Mesenchymal stem cell (in vitro differentiated cells and primary cell): ENCODE measurements around the gene RCHY1.

Experiments
- DNase-seq: peaks from one replicate; pipeline ENCODE4 v3.0.0-alpha.2; 2013
- H2AFZ ChIP-seq: one replicate; pipeline ENCODE4 v1.6.1; 2013; ENCODE audit warnings: low read depth, mild to moderate bottlenecking, control low read depth, inconsistent platforms, low read length, moderate library complexity
- H2AK5ac ChIP-seq: 2 replicates; pipeline ENCODE4 v1.6.1; 2013; ENCODE audit warnings: low read length, moderate library complexity, mild to moderate bottlenecking, inconsistent platforms; ENCODE audit not compliant: severe bottlenecking
- H2BK120ac ChIP-seq: one replicate; pipeline ENCODE4 v1.6.1; 2013; ENCODE audit warnings: low read depth, mild to moderate bottlenecking, inconsistent platforms, low read length, moderate library complexity
- H2BK12ac ChIP-seq, 2 experiments: one replicate each; pipeline ENCODE4 v1.6.1; 2013; ENCODE audit warnings: inconsistent platforms in 2 of 2, low read length in 2 of 2, mild to moderate bottlenecking in 2 of 2, moderate library complexity in 2 of 2, control low read depth in 1 of 2
- H2BK15ac ChIP-seq: one replicate; pipeline ENCODE4 v1.6.1; 2013; ENCODE audit warnings: mild to moderate bottlenecking, low read depth, inconsistent platforms; ENCODE audit not compliant: poor library complexity, severe bottlenecking
- H2BK5ac ChIP-seq: 2 replicates; pipeline ENCODE4 v1.6.1; 2013; ENCODE audit warnings: low read depth, mild to moderate bottlenecking, low read length, control low read depth, inconsistent platforms; ENCODE audit not compliant: poor library complexity, severe bottlenecking
- H3K14ac ChIP-seq, 2 experiments: one replicate each; pipeline ENCODE4 v1.6.1; 2013; ENCODE audit warnings: inconsistent platforms in 2 of 2, low read length in 2 of 2, control low read depth in 1 of 2, mild to moderate bottlenecking in 1 of 2, moderate library complexity in 1 of 2
- H3K18ac ChIP-seq, 2 experiments: one replicate each; pipeline ENCODE4 v1.6.1; 2013; ENCODE audit warnings: inconsistent platforms in 2 of 2, low read length in 2 of 2, control low read depth in 1 of 2, low read depth in 1 of 2, mild to moderate bottlenecking in 1 of 2
- H3K23ac ChIP-seq, 2 experiments: one replicate each; pipeline ENCODE4 v1.6.1; 2013; ENCODE audit warnings: inconsistent platforms in 2 of 2, low read length in 2 of 2, mild to moderate bottlenecking in 2 of 2, moderate library complexity in 2 of 2, control low read depth in 1 of 2
- H3K27ac ChIP-seq: 2 replicates; pipeline ENCODE4 v1.5.1; 2013; ENCODE audit warnings: mild to moderate bottlenecking, moderate library complexity, low read length, control low read depth, inconsistent platforms; ENCODE audit not compliant: poor library complexity, severe bottlenecking
- H3K27me3 ChIP-seq, 2 experiments: 2 replicates each; pipeline versions ENCODE4 v1.6.1 to v1.7.0; 2013; ENCODE audit warnings: low read length in 2 of 2, mild to moderate bottlenecking in 2 of 2, moderate library complexity in 2 of 2, control low read depth in 1 of 2, inconsistent platforms in 1 of 2; ENCODE audit not compliant: control insufficient read depth in 1 of 2, insufficient read depth in 1 of 2
- H3K36me3 ChIP-seq, 2 experiments: 2 replicates each; pipeline versions ENCODE4 v1.6.1 to v1.7.0; 2013; ENCODE audit warnings: low read length in 2 of 2, control low read depth in 1 of 2, inconsistent platforms in 1 of 2, low read depth in 1 of 2, mild to moderate bottlenecking in 1 of 2; ENCODE audit not compliant: insufficient read depth in 2 of 2, control insufficient read depth in 1 of 2
- H3K4ac ChIP-seq, 2 experiments: one replicate each; pipeline ENCODE4 v1.6.1; 2013; ENCODE audit warnings: inconsistent platforms in 2 of 2, low read length in 2 of 2, mild to moderate bottlenecking in 2 of 2, moderate library complexity in 2 of 2, control low read depth in 1 of 2, low read depth in 1 of 2
- H3K4me1 ChIP-seq: 2 replicates; pipeline ENCODE4 v1.6.1; 2013; ENCODE audit warnings: low read depth, low read length, control low read depth; ENCODE audit not compliant: control insufficient read depth, insufficient read depth
- H3K4me2 ChIP-seq: 2 replicates; pipeline ENCODE4 v1.6.1; 2013; ENCODE audit warnings: low read length, mild to moderate bottlenecking, inconsistent platforms; ENCODE audit not compliant: poor library complexity, severe bottlenecking
- H3K4me3 ChIP-seq, 2 experiments: 2 replicates each; pipeline versions ENCODE4 v1.5.1 to v1.7.0; 2013; ENCODE audit warnings: low read length in 2 of 2, mild to moderate bottlenecking in 2 of 2, control low read depth in 1 of 2, low read depth in 1 of 2; ENCODE audit not compliant: insufficient read depth in 1 of 2
- H3K79me1 ChIP-seq: replicated peaks from 2 replicates; pipeline ENCODE4 v1.6.1; 2013; ENCODE audit warnings: mild to moderate bottlenecking, control low read depth, low read length, inconsistent platforms; ENCODE audit not compliant: poor library complexity, severe bottlenecking
- H3K9ac ChIP-seq: 2 replicates; pipeline ENCODE4 v1.7.0; 2013; ENCODE audit warnings: mild to moderate bottlenecking, low read length, moderate library complexity
- H3K9me3 ChIP-seq: 2 replicates; pipeline ENCODE4 v1.7.0; 2013; ENCODE audit warnings: mild to moderate bottlenecking, low read length; ENCODE audit not compliant: control insufficient read depth
- H4K8ac ChIP-seq: one replicate; pipeline ENCODE4 v1.6.1; 2013; ENCODE audit warnings: inconsistent platforms, mild to moderate bottlenecking, low read length, moderate library complexity
- H4K91ac ChIP-seq: one replicate; pipeline ENCODE4 v1.6.1; 2013; ENCODE audit warnings: mild to moderate bottlenecking, low read length, inconsistent platforms
- WGBS: methylation state at CpG from one replicate; pipeline ENCODE4 v1.1.7; 2013; ENCODE audit warnings: mixed read lengths; 5-methylcytosine and 5-hydroxymethylcytosine counted together

Gene RCHY1

DNA sequence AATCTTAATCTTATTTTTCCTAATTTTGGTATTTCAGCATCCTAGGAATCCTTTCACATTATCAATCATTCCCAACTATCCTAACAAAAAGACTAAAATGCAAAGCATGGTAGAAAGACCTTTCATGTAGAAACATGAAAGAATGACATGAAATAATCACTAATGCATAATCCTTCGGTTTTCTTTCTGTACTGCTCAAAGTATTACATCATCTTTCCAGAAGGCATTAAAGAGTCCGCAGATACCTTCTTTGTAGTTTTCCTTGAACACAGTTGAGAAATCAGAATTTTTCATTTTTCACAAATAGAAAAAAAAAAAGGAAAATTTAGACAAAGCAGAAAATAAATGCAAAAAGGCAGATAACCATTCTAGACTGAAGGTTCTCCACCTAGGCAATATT, 11.5 kb downstream of the RCHY1 start:
- H3K4me1 ChIP-seq, result no peaks in the 10 kb centered on the region
- no peak overlapping the region for H3K4ac ChIP-seq
- no peak overlapping the region for H3K18ac ChIP-seq
- H2BK120ac ChIP-seq, result no peak overlapping the region
- no peak overlapping the region for H2AFZ ChIP-seq
- DNase-seq, result no peak
- no peak overlapping the region for H2AK5ac ChIP-seq
- H3K9ac ChIP-seq, result no peak overlapping the region
- H3K4me3 ChIP-seq, result no peak overlapping the region
- no peak overlapping the region for H2BK12ac ChIP-seq
- no peak overlapping the region for H3K4me2 ChIP-seq
- peaks cover 12% of the 10 kb centered on the region for H3K9me3 ChIP-seq
- no peak overlapping the region for H2BK5ac ChIP-seq
- H2BK15ac ChIP-seq, result no peak overlapping the region
- peaks cover 5% of the 10 kb centered on the region for H3K79me1 ChIP-seq
- no peak overlapping the region for H4K8ac ChIP-seq
- no peak overlapping the region for H3K14ac ChIP-seq
- H4K91ac ChIP-seq, result no peak overlapping the region
- H3K27ac ChIP-seq, result no peak overlapping the region
- H3K36me3 ChIP-seq, result peaks cover 7 to 75% of the 10 kb centered on the region in 2 experiments
- 100% methylated on average over 1 of the region's 2 CpGs for WGBS
- H3K27me3 ChIP-seq, result no peaks in the 10 kb centered on the region
- no peak overlapping the region for H3K23ac ChIP-seq

DNA sequence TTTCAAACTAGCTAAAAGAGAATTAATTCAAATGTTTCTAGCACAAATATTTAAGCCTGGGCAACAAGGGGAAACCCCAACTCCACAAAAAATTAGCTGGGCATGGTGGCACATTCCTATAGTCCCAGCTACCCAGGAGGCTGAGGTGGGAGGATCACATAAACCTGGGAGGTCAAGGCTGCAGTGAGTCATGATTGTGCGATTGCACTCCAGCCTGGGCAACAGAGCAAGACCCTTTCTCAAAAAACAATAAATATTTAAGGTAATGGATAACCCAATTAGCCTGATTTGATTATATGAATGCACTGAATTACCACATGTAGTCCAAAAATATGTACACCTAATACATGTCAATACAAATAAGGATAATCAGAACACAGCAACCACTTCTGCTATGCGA, 14.3 kb downstream of the RCHY1 start:
- H3K36me3 ChIP-seq, result peaks cover 5 to 64% of the 10 kb centered on the region in 2 experiments
- no peak overlapping the region for H2AFZ ChIP-seq
- WGBS, result 100% methylated on average over 1 of the region's 2 CpGs
- no peak overlapping the region for H2BK12ac ChIP-seq
- H3K27me3 ChIP-seq, result no peaks in the 10 kb centered on the region
- H3K79me1 ChIP-seq, result peaks cover 8% of the 10 kb centered on the region
- no peak overlapping the region for H3K4me3 ChIP-seq
- H3K4me1 ChIP-seq, result no peaks in the 10 kb centered on the region
- H3K4me2 ChIP-seq, result no peak overlapping the region
- H2AK5ac ChIP-seq, result no peak overlapping the region
- no peak for DNase-seq
- H3K27ac ChIP-seq, result no peak overlapping the region
- no peak overlapping the region for H3K23ac ChIP-seq
- H3K4ac ChIP-seq, result no peak overlapping the region
- H4K8ac ChIP-seq, result no peak overlapping the region
- H2BK5ac ChIP-seq, result no peak overlapping the region
- H2BK15ac ChIP-seq, result no peak overlapping the region
- H2BK120ac ChIP-seq, result no peak overlapping the region
- H4K91ac ChIP-seq, result no peak overlapping the region
- H3K18ac ChIP-seq, result no peak overlapping the region
- H3K9ac ChIP-seq, result no peak overlapping the region
- H3K14ac ChIP-seq, result no peak overlapping the region
- H3K9me3 ChIP-seq, result peaks cover 12% of the 10 kb centered on the region

DNA sequence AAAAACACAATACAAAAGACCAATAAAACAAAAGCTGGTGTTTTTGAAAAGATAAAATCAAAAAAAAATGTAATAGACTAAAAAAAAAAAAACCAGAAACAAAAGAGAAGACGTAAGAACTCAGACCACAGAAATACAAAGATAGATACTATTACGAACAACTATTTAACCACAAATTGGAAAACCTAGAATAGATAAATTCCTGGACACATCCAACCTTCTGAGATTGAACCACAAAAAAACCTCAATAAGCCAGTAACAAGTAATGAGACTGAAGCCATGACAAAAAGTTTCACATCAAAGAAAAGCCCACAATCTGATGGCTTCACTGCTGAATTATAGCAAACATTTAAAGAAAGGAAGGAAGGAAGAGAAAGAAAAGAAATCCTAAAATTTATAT, 16.2 kb downstream of the RCHY1 start:
- H2BK12ac ChIP-seq, result no peak overlapping the region
- 93% methylated on average over 2 of the region's 2 CpGs for WGBS
- H3K4me2 ChIP-seq, result no peak overlapping the region
- H3K23ac ChIP-seq, result no peak overlapping the region
- no peak overlapping the region for H3K18ac ChIP-seq
- peaks cover 5 to 55% of the 10 kb centered on the region in 2 experiments for H3K36me3 ChIP-seq
- DNase-seq, result no peak
- H2BK5ac ChIP-seq, result no peak overlapping the region
- H3K9ac ChIP-seq, result no peak overlapping the region
- H2AK5ac ChIP-seq, result no peak overlapping the region
- no peak overlapping the region for H4K8ac ChIP-seq
- no peak overlapping the region for H3K4ac ChIP-seq
- no peak overlapping the region for H2BK120ac ChIP-seq
- H3K4me1 ChIP-seq, result no peaks in the 10 kb centered on the region
- H2AFZ ChIP-seq, result no peak overlapping the region
- H3K79me1 ChIP-seq, result peaks cover 8% of the 10 kb centered on the region
- no peak overlapping the region for H4K91ac ChIP-seq
- H2BK15ac ChIP-seq, result no peak overlapping the region
- no peak overlapping the region for H3K27ac ChIP-seq
- no peak overlapping the region for H3K4me3 ChIP-seq
- H3K27me3 ChIP-seq, result no peaks in the 10 kb centered on the region
- peaks cover 12% of the 10 kb centered on the region for H3K9me3 ChIP-seq
- no peak overlapping the region for H3K14ac ChIP-seq

- no peak overlapping the region for H4K91ac ChIP-seq
- no peak overlapping the region for H2BK5ac ChIP-seq
- no peak overlapping the region for H3K4me2 ChIP-seq
- no peak overlapping the region for H2AK5ac ChIP-seq
- H2BK12ac ChIP-seq, result no peak overlapping the region
- no peak overlapping the region for H2BK120ac ChIP-seq
- peak; percentile 27 for DNase-seq
- WGBS, result 76% methylated on average over 5 of the region's 5 CpGs
- no peak overlapping the region for H2BK15ac ChIP-seq
- H3K9me3 ChIP-seq, result peaks cover 12% of the 10 kb centered on the region
- peaks cover 5 to 56% of the 10 kb centered on the region in 2 experiments for H3K36me3 ChIP-seq
- H3K23ac ChIP-seq, result no peak overlapping the region
- H2AFZ ChIP-seq, result no peak overlapping the region
- no peak overlapping the region for H3K14ac ChIP-seq
- H3K9ac ChIP-seq, result peak overlapping the region; percentile 11
- no peaks in the 10 kb centered on the region for H3K27me3 ChIP-seq
- H3K4ac ChIP-seq, result no peak overlapping the region
- no peak overlapping the region for H3K27ac ChIP-seq
- H4K8ac ChIP-seq, result no peak overlapping the region
- no peak overlapping the region for H3K18ac ChIP-seq
- H3K4me1 ChIP-seq, result no peaks in the 10 kb centered on the region
- peaks cover 8% of the 10 kb centered on the region for H3K79me1 ChIP-seq
- no peak overlapping the region for H3K4me3 ChIP-seq
Measured at GRCh38 chr4:75497133-75497532, 17.1 kb downstream of the RCHY1 start.
